MCF 10A (cell line): ENCODE results near the gene NR2F1-AS1. TPM values are rescaled to one million over a fixed set of nuclear protein-coding genes. Genes with fewer than 3 reads are reported as not detected.

Source experiments
- BruUV-seq: library from RNA; stranded (reverse); fragments of 400-500 nt; replicated peaks from 2 replicates; lab custom pipeline; 2021; lab: Mats Ljungman, UMichigan
- CTCF ChIA-PET: fragments of 300-600 bp; sonication (Branson Sonifier 250); formaldehyde crosslinking; extraction: SDS; loops from one replicate; lab custom pipeline; 2021; ENCODE audit warnings: antibody characterized with exemption, inconsistent platforms; lab: Yijun Ruan, JAX
- POLR2A ChIA-PET: fragments of 300-600, 350-650 bp; sonication (Branson Sonifier 250); formaldehyde crosslinking; extraction: SDS; loops from one replicate; lab custom pipeline; 2020; ENCODE audit warnings: antibody characterized with exemption, inconsistent platforms; lab: Yijun Ruan, JAX
- DNase-seq: peaks from one replicate; pipeline ENCODE4 v3.0.0-alpha.2; 2018; ENCODE audit not compliant: unreplicated experiment
- H3K27ac Mint-ChIP-seq: one replicate; pipeline ENCODE4 v1.8.0; 2022; ENCODE audit warnings: mild to moderate bottlenecking, low read depth, mixed read lengths; ENCODE audit not compliant: unreplicated experiment
- H3K27me3 Mint-ChIP-seq: one replicate; pipeline ENCODE4 v1.8.0; 2022; ENCODE audit warnings: mixed read lengths; ENCODE audit not compliant: insufficient read depth, unreplicated experiment
- H3K36me3 Mint-ChIP-seq: one replicate; pipeline ENCODE4 v1.8.0; 2022; ENCODE audit warnings: mild to moderate bottlenecking, moderate library complexity, mixed read lengths; ENCODE audit not compliant: insufficient read depth, unreplicated experiment
- H3K4me1 Mint-ChIP-seq: one replicate; pipeline ENCODE4 v1.8.0; 2022; ENCODE audit warnings: mixed read lengths; ENCODE audit not compliant: insufficient read depth, unreplicated experiment
- H3K4me3 Mint-ChIP-seq: one replicate; pipeline ENCODE4 v1.8.0; 2022; ENCODE audit warnings: mild to moderate bottlenecking, moderate library complexity, mixed read lengths; ENCODE audit not compliant: unreplicated experiment
- H3K9me3 Mint-ChIP-seq: one replicate; pipeline ENCODE4 v1.8.0; 2022; ENCODE audit warnings: mixed read lengths; ENCODE audit not compliant: unreplicated experiment
- CTCF ChIP-seq: fragments of 200-600 bp; IDR thresholded peaks from one replicate; pipeline ENCODE4 v1.8.0; 2022; ENCODE audit warnings: antibody characterized with exemption, mild to moderate bottlenecking; ENCODE audit not compliant: unreplicated experiment
- intact Hi-C: fragments of 100-400 bp; cut with micrococcal nuclease; formaldehyde crosslinking; loops from 2 replicates; pipeline ENCODE4 v1.14.1; 2022
- total RNA-seq: library from RNA; stranded (reverse); gene quantifications from 2 replicates; pipeline ENCODE4 v1.2.3, GENCODE V29; 2022

NR2F1-AS1 gene
- total RNA-seq, 1 experiment from 2014 or later: 3.2 TPM

GRCh38 chr5:93590493-93590892, 9.5 kb upstream of the NR2F1-AS1 start:
- Mint-ChIP-seq H3K9me3 (no peaks in the 10 kb centered on the region), H3K36me3 (no peaks in the 10 kb centered on the region), H3K27ac (no peak overlapping the region), H3K4me1 (peaks cover 4% of the 10 kb centered on the region), H3K4me3 (no peak overlapping the region), H3K27me3 (no peaks in the 10 kb centered on the region)
- intact Hi-C loops: no loop called here
- DNase-seq: no peak
- BruUV-seq: no TSS peak
- TF ChIP-seq CTCF: no peak
- POLR2A ChIA-PET: no interaction called here
- CTCF ChIA-PET: interaction anchor here (0.6 to 1.5 kb wide), 3 partner anchors 195 to 326 kb away, joined by 3 to 4 read pairs (median 3); no protein-coding TSS in a partner anchor

- no peak overlapping the region for H3K4me3 Mint-ChIP-seq
- H3K27ac Mint-ChIP-seq: no peak overlapping the region
- no peaks in the 10 kb centered on the region for H3K27me3 Mint-ChIP-seq
- no TSS peak for BruUV-seq
- peaks cover 5% of the 10 kb centered on the region for H3K4me1 Mint-ChIP-seq
- intact Hi-C loops: loop anchor here (10.0 kb wide), 1 partner anchor 155 kb away; no protein-coding TSS in a partner anchor
- H3K36me3 Mint-ChIP-seq: no peaks in the 10 kb centered on the region
- H3K9me3 Mint-ChIP-seq: no peaks in the 10 kb centered on the region
- no peak for DNase-seq
- CTCF ChIA-PET: interaction anchor here (1.5 kb wide), 1 partner anchor 211 kb away, joined by 4 read pairs; no protein-coding TSS in a partner anchor
- POLR2A ChIA-PET: no interaction called here
- TF ChIP-seq CTCF: no peak
Measured at GRCh38 chr5:93589829-93590215, 8.8 kb upstream of the NR2F1-AS1 start.

- intact Hi-C loops: loop anchor here (10.0 kb wide), 1 partner anchor 154 kb away; no protein-coding TSS in a partner anchor
- no peaks in the 10 kb centered on the region for H3K36me3 Mint-ChIP-seq
- H3K27me3 Mint-ChIP-seq: no peaks in the 10 kb centered on the region
- H3K4me1 Mint-ChIP-seq: peaks cover 5% of the 10 kb centered on the region
- DNase-seq: no peak
- TF ChIP-seq CTCF: no peak
- POLR2A ChIA-PET: no interaction called here
- no peaks in the 10 kb centered on the region for H3K9me3 Mint-ChIP-seq
- BruUV-seq: no TSS peak
- peak overlapping the region; percentile 59 for H3K27ac Mint-ChIP-seq
- H3K4me3 Mint-ChIP-seq: no peak overlapping the region
- CTCF ChIA-PET: interaction anchor here (1.2 kb wide), 1 partner anchor 12 kb away, joined by 3 read pairs; no protein-coding TSS in a partner anchor
Measured at GRCh38 chr5:93589152-93589828, 8.3 kb upstream of the NR2F1-AS1 start.

GRCh38 chr5:93588352-93589151, 7.5 kb upstream of the NR2F1-AS1 start:
- no peaks in the 10 kb centered on the region for H3K27me3 Mint-ChIP-seq
- ChIA-PET POLR2A (no interaction called here), CTCF (interaction anchor here (0.6 to 3.1 kb wide), 4 partner anchors 10 to 213 kb away, joined by 3 to 13 read pairs (median 4); no protein-coding TSS in a partner anchor)
- H3K36me3 Mint-ChIP-seq: no peaks in the 10 kb centered on the region
- DNase-seq: no peak
- intact Hi-C loops: loop anchor here (10.0 kb wide), 1 partner anchor 154 kb away; no protein-coding TSS in a partner anchor
- BruUV-seq: no TSS peak
- H3K27ac Mint-ChIP-seq: peak overlapping the region; percentile 59
- no peak overlapping the region for H3K4me3 Mint-ChIP-seq
- H3K4me1 Mint-ChIP-seq: peaks cover 5% of the 10 kb centered on the region
- no peak for TF ChIP-seq CTCF
- H3K9me3 Mint-ChIP-seq: no peaks in the 10 kb centered on the region
